IMR-90 (cell line): ENCODE results near the gene PAX3. TPM values are rescaled to one million over a fixed set of nuclear protein-coding genes. Genes with fewer than 3 reads are reported as not detected.

Experiments
- MAZ ChIP-seq: IDR thresholded peaks from 2 replicates; pipeline ENCODE4 v1.6.1; 2012; ENCODE audit warnings: low read depth, mild to moderate bottlenecking, low read length, improper control_type of control experiment, moderate library complexity, borderline replicate concordance
- NFE2L2 ChIP-seq: fragments of 150-350 bp; IDR thresholded peaks from 2 replicates; pipeline ENCODE4 v1.6.1; 2016; ENCODE audit warnings: low read depth, mild to moderate bottlenecking, low read length
- RFX5 ChIP-seq: IDR thresholded peaks from 2 replicates; pipeline ENCODE4 v1.8.0; 2012; ENCODE audit warnings: low read depth, mild to moderate bottlenecking, low read length, moderate library complexity
- polyA plus RNA-seq, 3 experiments: library from polyadenylated mRNA; depleted of rRNA; stranded (reverse); fragments of >200 nt; gene quantifications; 2 replicates each; pipeline ENCODE4 v1.2.3, GENCODE V29; 2012; ENCODE audit warnings: low replicate concordance in 1 of 3
- total RNA-seq: library from RNA; depleted of rRNA; stranded (reverse); fragments of >200 nt; gene quantifications from 2 replicates; pipeline ENCODE4 v1.2.3, GENCODE V29; 2012
- TF ChIP-seq, protein P1 (sequence below): conservative IDR thresholded peaks from 2 replicates; pipeline ENCODE4 v1.5.1; 2012; ENCODE audit warnings: mild to moderate bottlenecking, low read depth, low read length, improper control_type of control experiment

PAX3 gene
- total and polyA plus RNA-seq, 2 of the 4 experiments (the other 2 are of a cell fraction), result not detected

DNA sequence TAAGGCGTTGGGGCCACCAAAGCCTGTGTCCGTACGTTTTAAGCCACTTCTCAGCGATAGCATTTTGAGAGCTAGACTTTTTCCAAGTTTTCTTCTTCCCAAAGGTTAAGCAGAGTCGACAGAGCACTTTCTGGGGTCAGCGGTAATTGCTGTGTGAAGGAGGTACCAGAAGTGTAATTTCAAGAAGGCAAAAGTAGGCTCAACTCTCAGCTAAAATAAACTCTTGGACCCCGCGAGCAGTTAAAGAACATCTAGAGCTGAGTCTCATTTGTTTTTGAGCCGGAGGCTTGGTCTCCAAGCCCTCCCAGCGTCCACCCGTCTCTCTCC is 1.9 kb upstream of the PAX3 start (continued):
- TF ChIP-seq, protein P1, sequence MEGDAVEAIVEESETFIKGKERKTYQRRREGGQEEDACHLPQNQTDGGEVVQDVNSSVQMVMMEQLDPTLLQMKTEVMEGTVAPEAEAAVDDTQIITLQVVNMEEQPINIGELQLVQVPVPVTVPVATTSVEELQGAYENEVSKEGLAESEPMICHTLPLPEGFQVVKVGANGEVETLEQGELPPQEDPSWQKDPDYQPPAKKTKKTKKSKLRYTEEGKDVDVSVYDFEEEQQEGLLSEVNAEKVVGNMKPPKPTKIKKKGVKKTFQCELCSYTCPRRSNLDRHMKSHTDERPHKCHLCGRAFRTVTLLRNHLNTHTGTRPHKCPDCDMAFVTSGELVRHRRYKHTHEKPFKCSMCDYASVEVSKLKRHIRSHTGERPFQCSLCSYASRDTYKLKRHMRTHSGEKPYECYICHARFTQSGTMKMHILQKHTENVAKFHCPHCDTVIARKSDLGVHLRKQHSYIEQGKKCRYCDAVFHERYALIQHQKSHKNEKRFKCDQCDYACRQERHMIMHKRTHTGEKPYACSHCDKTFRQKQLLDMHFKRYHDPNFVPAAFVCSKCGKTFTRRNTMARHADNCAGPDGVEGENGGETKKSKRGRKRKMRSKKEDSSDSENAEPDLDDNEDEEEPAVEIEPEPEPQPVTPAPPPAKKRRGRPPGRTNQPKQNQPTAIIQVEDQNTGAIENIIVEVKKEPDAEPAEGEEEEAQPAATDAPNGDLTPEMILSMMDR, result no peak
- TF ChIP-seq RFX5 (no peak), NFE2L2 (no peak), MAZ (no peak)
